HK-2 (cell line): ENCODE results near the gene TMED10.
A peak's percentile ranks its signal among the peaks of the same experiment; 100 is the strongest.
"Not testable (repeated sequence)": the region's sequence is repeated elsewhere in the genome, so short reads cannot be mapped to it uniquely, and the experiment has no call there.

ENCODE experiments used
- DNase-seq: peaks from one replicate; pipeline ENCODE4 v3.0.0-alpha.2; 2018; ENCODE audit not compliant: unreplicated experiment

TMED10 gene

GRCh38 chr14:75158843-75159614 lies 17.4 kb downstream of the TMED10 start:
- no peak for DNase-seq

- no peak for DNase-seq
These were observed 19.5 kb downstream of the TMED10 start for GRCh38 chr14:75156901-75157300.

- no peak for DNase-seq
These were observed 20.3 kb downstream of the TMED10 start for GRCh38 chr14:75156111-75156510.

- no peak for DNase-seq
These were observed 21.2 kb downstream of the TMED10 start for GRCh38 chr14:75155169-75155568.

GRCh38 chr14:75153295-75153694 lies 23.1 kb downstream of the TMED10 start:
- DNase-seq, result no peak

GRCh38 chr14:75151851-75152250 lies 24.6 kb downstream of the TMED10 start:
- DNase-seq, result no peak

- not testable (repeated sequence) for DNase-seq
These were observed 25.8 kb downstream of the TMED10 start for GRCh38 chr14:75150637-75151036.

- DNase-seq, result no peak
These were observed 26.3 kb downstream of the TMED10 start for GRCh38 chr14:75150150-75150549.

- no peak for DNase-seq
These were observed 28.9 kb downstream of the TMED10 start for GRCh38 chr14:75147423-75148071.

- DNase-seq, result no peak
These were observed 31.5 kb downstream of the TMED10 start for GRCh38 chr14:75144944-75145343.

GRCh38 chr14:75143761-75144527 lies 32.5 kb downstream of the TMED10 start:
- no peak for DNase-seq

GRCh38 chr14:75142494-75142893 lies 33.9 kb downstream of the TMED10 start:
- no peak for DNase-seq

GRCh38 chr14:75141967-75142366 lies 34.4 kb downstream of the TMED10 start:
- no peak for DNase-seq

- no peak for DNase-seq
These were observed 35.4 kb downstream of the TMED10 start for GRCh38 chr14:75141062-75141461.

- DNase-seq, result no peak
These were observed 35.8 kb downstream of the TMED10 start for GRCh38 chr14:75140620-75141019.

GRCh38 chr14:75139185-75139584 lies 37.2 kb downstream of the TMED10 start:
- DNase-seq, result no peak

GRCh38 chr14:75138492-75138891 lies 37.9 kb downstream of the TMED10 start:
- DNase-seq, result no peak

- DNase-seq, result no peak
These were observed 41.8 kb downstream of the TMED10 start for GRCh38 chr14:75134644-75135043.

- DNase-seq, result no peak
These were observed 42.8 kb downstream of the TMED10 start for GRCh38 chr14:75133597-75133996.

GRCh38 chr14:75132382-75133086 lies 43.9 kb downstream of the TMED10 start:
- peak; percentile 22 for DNase-seq

- DNase-seq, result no peak
These were observed 47.8 kb downstream of the TMED10 start for GRCh38 chr14:75128596-75128990.
